RWPE2 (cell line): ENCODE results near the gene NOP53.

Experiments used
- ATAC-seq: fragments of 200-7000 bp; cut with Tn5 transposase; 3 replicates; pipeline ENCODE4 v1.9.1; 2021; ENCODE audit warnings: low read depth
- DNase-seq: peaks from one replicate; pipeline ENCODE4 v3.0.0-alpha.2; 2020; ENCODE audit warnings: low spot score
- H3K27ac ChIP-seq: fragments of 450-650 bp; 2 replicates; pipeline ENCODE4 v1.5.1; 2017; ENCODE audit warnings: mild to moderate bottlenecking; ENCODE audit not compliant: poor library complexity, severe bottlenecking
- H3K27me3 ChIP-seq: fragments of 250-450 bp; sonication (Bioruptor Pico); 2 replicates; pipeline ENCODE4 v1.5.1; 2021; ENCODE audit warnings: mild to moderate bottlenecking, moderate library complexity; ENCODE audit not compliant: insufficient read depth, poor library complexity, severe bottlenecking
- H3K36me3 ChIP-seq: fragments of 250-450 bp; sonication (Bioruptor Pico); 2 replicates; pipeline ENCODE4 v1.5.1; 2020; ENCODE audit warnings: low read depth, mild to moderate bottlenecking, moderate library complexity
- H3K4me1 ChIP-seq: fragments of 250-450 bp; sonication (Bioruptor Pico); 2 replicates; pipeline ENCODE4 v1.5.1; 2021; ENCODE audit warnings: mild to moderate bottlenecking, moderate library complexity; ENCODE audit not compliant: insufficient read depth, poor library complexity, severe bottlenecking
- H3K4me3 ChIP-seq: fragments of 250-450 bp; sonication (Bioruptor Pico); 2 replicates; pipeline ENCODE4 v1.5.1; 2021; ENCODE audit warnings: mild to moderate bottlenecking, moderate library complexity; ENCODE audit not compliant: severe bottlenecking
- H3K9me3 ChIP-seq: fragments of 250-450 bp; sonication (Bioruptor Pico); 2 replicates; pipeline ENCODE4 v1.5.1; 2021; ENCODE audit warnings: mild to moderate bottlenecking, moderate library complexity; ENCODE audit not compliant: severe bottlenecking
- TF ChIP-seq, protein P1 (sequence below): fragments of 450-650 bp; IDR thresholded peaks from one replicate; pipeline ENCODE4 v1.5.1; 2017; ENCODE audit warnings: mild to moderate bottlenecking, moderate library complexity; ENCODE audit not compliant: poor library complexity, severe bottlenecking

NOP53 gene

DNA sequence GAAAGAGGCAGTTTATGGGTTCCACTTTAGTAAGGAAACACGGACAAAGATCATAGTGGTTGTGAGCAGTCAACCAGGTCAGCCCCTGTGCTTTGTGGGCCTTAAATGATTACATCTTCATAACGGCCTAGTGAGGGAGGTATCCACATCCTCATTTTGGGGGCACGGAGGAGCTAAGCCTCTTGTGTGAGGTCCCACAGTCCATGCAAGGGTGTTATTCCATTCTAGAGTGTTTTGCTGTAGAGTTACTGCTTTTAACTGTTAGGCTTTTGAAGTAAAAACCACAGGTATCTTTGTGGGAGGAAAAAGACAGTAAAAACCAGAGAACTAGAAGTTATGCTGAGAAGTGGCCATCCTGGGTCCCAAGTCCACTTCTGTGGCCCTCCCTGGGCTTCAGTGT is 4.0 kb downstream of the NOP53 start:
- ATAC-seq, result no peak
- Histone ChIP-seq H3K4me1 (peaks cover 13% of the 10 kb centered on the region), H3K27me3 (no peaks in the 10 kb centered on the region), H3K27ac (no peak overlapping the region), H3K4me3 (no peak overlapping the region), H3K9me3 (no peaks in the 10 kb centered on the region), H3K36me3 (peaks cover 80% of the 10 kb centered on the region)
- DNase-seq, result no peak
- TF ChIP-seq, protein P1, sequence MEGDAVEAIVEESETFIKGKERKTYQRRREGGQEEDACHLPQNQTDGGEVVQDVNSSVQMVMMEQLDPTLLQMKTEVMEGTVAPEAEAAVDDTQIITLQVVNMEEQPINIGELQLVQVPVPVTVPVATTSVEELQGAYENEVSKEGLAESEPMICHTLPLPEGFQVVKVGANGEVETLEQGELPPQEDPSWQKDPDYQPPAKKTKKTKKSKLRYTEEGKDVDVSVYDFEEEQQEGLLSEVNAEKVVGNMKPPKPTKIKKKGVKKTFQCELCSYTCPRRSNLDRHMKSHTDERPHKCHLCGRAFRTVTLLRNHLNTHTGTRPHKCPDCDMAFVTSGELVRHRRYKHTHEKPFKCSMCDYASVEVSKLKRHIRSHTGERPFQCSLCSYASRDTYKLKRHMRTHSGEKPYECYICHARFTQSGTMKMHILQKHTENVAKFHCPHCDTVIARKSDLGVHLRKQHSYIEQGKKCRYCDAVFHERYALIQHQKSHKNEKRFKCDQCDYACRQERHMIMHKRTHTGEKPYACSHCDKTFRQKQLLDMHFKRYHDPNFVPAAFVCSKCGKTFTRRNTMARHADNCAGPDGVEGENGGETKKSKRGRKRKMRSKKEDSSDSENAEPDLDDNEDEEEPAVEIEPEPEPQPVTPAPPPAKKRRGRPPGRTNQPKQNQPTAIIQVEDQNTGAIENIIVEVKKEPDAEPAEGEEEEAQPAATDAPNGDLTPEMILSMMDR, result no peak

DNA sequence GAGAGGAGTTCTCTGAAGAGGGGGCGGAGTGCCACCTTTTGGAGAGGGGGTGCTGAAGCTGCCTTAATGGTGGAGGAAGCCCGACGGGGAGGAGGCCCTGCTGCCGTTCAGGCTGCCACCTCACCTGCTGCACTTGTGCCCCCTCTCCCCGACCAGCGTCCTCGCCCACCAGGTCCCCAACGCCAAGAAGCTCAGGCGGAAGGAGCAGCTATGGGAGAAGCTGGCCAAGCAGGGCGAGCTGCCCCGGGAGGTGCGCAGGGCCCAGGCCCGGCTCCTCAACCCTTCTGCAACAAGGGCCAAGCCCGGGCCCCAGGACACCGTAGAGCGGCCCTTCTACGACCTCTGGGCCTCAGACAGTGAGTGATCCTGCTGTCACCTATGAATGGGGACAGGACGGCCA is 5.4 kb downstream of the NOP53 start:
- no peak for ATAC-seq

DNA sequence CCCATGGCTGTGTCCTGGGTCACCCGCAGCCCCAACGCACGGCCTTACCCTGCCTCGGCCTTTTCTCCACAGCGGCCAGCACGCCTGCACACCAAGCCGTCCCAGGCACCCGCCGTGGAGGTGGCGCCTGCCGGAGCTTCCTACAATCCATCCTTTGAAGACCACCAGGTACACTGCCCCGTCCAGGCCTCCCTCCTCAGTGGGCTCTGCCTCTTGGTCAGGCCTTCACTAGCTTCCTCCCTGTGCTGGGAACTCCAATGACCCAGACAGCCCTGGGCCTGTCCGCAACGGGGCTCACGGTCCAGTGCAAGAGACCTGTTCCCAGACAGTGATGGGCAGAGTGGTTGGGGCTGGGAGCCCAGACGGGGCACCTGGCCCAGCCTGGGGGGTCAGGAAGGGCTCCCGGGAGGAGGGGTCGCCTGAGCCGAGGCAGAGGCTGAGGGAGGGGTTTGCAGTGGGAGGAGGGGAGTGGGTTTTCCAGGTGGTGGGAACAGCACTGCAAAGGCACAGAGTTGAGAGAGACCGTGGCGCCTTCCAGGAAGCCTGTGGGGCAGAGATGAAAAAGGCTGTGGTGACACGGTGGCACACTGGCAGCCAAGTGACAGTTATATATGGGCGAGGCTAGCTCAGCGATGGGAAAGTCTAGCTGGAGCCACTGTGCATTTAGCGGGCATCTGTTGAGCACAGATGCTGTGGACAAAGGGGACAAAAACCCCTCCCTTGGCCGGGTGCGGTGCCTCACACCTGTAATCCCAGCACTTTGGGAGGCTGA is 7.3 kb downstream of the NOP53 start:
- TF ChIP-seq, protein P1, result no peak
- DNase-seq (no peak), ATAC-seq (no peak)
- Histone ChIP-seq H3K9me3 (no peaks in the 10 kb centered on the region), H3K4me3 (no peak overlapping the region), H3K36me3 (peaks cover 93% of the 10 kb centered on the region), H3K27me3 (no peaks in the 10 kb centered on the region), H3K4me1 (no peaks in the 10 kb centered on the region), H3K27ac (no peak overlapping the region)

More for the DNA sequence above, 5.4 kb downstream of the NOP53 start:
- Histone ChIP-seq H3K9me3 (no peaks in the 10 kb centered on the region), H3K36me3 (peaks cover 89% of the 10 kb centered on the region), H3K27ac (no peak overlapping the region), H3K4me3 (no peak overlapping the region), H3K27me3 (no peaks in the 10 kb centered on the region), H3K4me1 (peaks cover 7% of the 10 kb centered on the region)
- TF ChIP-seq, protein P1, result no peak
- DNase-seq, result no peak

DNA sequence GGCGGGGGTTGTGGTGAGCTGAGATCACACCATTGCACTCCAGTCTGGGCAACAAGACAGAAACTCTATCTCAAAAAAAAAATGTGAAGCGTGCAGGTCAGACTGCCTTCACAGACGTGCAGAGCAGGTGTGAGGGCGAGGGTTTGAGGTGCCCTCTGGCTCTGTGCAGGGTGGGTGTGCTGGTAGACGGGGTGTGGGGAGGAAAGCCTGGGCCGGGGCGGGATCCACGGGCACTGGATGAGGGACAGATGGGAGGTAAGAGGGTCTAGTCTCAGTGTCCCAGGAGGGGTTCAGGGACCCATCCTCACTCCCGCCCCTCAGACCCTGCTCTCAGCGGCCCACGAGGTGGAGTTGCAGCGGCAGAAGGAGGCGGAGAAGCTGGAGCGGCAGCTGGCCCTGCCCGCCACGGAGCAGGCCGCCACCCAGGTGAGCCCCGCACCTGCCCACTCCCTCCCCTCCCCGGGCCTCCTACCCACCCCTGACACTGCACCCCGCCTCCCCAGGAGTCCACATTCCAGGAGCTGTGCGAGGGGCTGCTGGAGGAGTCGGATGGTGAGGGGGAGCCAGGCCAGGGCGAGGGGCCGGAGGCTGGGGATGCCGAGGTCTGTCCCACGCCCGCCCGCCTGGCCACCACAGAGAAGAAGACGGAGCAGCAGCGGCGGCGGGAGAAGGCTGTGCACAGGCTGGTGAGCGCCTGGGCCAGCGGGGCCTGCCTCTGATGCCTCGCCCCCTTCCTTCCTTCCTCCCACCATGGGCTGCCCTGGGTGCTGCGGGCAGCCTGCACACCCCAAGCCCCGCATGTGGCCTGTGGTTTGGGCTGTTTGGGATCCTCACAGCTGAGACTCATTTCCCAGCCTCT is 9.1 kb downstream of the NOP53 start:
- H3K36me3 ChIP-seq, result peaks cover 87% of the 10 kb centered on the region
- ATAC-seq (no peak), DNase-seq (no peak)
- TF ChIP-seq, protein P1, result no peak
- H3K4me1 ChIP-seq, result no peaks in the 10 kb centered on the region
- no peaks in the 10 kb centered on the region for H3K27me3 ChIP-seq
- no peak overlapping the region for H3K4me3 ChIP-seq
- H3K9me3 ChIP-seq, result no peaks in the 10 kb centered on the region
- H3K27ac ChIP-seq, result no peak overlapping the region
